Stimulated activated CD8-positive, alpha-beta memory T cell treated with anti-CD3 and anti-CD28 coated beads, Interleukin-4, amount 100 ng/mL, for 1 hour (primary cell): ENCODE measurements around the gene OR10X1.

ENCODE experiments used
- DNase-seq, 2 donors: peaks; one replicate each; pipeline ENCODE4 v3.0.0-alpha.2; 2020; ENCODE audit warnings: low read depth in 2 of 2, low spot score in 1 of 2

Gene OR10X1

DNA sequence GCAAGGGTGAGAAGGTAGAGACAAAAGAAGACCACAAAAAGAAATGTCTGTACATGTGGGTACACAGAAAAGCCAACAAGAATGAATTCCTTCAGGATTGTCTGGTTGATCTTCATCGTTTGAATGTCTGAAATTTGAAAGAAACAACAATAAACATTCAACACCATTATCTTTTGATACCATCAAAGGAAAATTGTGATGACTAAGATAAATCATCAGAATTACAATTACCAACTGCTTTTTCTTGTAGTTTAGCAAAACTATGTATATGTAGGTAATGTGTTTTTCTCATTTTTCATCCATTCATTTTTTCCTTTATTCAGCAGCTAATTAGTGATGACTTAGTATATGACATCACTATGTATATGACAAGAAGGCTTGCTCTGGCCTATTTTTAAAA is at the start of gene OR10X1:
OR10X1 (minus strand) TSS at position 167 of the 400 bp plus-strand sequence; CDS start at position 167, 0 bp downstream.
- DNase-seq = no peak

DNA sequence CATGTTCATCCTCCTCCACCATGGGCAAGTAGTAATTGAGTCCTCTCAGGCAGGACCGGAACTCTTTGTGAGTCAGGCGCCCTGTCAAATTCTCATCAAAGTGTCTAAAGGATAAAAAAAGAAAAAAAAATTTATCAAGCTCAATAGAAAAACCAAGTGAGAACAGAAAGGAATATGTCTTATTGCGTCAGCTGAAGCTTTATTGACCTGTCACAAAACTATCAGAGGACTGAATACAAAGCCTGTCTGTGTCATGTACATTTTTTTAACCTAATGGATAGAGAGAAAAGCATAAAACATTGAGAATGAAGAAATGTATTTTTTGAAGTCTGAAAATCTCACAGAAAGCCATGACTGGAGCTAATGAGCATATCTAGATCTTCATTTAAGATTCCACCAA is 34.1 kb upstream of the OR10X1 start:
- no peak for DNase-seq

DNA sequence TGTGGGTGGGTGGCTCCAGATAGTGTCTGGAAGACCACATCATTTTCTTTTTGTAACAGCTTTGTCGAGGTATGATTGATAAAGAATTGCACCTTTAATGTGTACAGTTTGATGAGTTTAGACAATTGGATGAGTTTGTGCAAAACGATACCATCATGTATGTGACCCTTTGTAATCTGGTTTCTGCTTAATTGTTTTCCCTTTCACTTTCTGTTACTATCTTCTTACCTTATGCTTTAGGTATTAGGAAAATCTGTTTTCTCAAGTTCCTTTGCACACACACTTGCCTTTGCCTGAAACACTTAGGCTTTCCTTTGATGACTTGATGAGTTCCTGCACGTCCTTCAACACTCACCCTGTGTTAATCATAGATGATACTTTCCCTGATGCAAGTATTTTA is 32.2 kb upstream of the OR10X1 start:
- DNase-seq = no peak

DNA sequence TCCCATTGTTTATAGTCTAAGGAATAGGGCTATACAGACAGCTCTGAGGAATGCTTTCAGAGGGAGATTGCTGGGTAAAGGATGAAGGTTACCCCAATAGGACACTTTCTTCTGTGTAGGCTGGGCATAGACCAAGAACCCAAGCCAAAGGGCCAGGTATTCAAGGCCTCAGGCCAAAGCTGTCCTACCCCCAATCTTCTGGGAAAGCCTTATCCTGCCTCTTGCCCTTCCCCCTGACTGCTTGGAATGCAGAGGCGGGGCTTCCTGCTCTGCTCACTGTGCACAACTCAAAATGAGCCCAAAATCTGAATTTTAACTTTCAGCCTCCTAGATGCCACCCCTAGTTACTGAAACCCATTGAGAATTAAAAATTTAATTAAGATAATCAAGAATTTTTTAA is 27.6 kb upstream of the OR10X1 start:
- no peak for DNase-seq

GRCh38 chr1:158604968-158605367 is 25.3 kb upstream of the OR10X1 start, which contains the start of gene OR10Z1:
TSS of gene OR10Z1 (plus strand) at chr1:158605268. CDS start at chr1:158606439, 1,171 bp downstream.
- DNase-seq = no peak

DNA sequence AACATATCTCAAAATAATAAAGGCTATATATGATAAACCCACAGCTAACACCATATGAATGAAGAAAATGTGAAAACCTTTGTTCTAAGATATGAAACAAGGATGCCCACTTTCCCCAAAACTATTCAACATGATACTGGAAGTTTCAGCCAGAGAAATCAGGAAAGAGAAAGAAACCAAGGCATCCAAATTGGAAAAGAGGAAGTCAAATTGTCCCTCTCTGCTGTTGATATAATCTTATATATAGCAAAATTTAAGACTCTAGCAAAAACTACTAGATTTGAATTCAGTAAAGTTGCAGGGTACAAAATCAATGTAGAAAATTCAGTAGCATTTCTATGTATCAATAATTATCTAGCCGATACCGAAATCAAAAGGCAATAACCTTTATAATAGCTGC is 21.0 kb upstream of the OR10X1 start:
- DNase-seq = no peak

DNA sequence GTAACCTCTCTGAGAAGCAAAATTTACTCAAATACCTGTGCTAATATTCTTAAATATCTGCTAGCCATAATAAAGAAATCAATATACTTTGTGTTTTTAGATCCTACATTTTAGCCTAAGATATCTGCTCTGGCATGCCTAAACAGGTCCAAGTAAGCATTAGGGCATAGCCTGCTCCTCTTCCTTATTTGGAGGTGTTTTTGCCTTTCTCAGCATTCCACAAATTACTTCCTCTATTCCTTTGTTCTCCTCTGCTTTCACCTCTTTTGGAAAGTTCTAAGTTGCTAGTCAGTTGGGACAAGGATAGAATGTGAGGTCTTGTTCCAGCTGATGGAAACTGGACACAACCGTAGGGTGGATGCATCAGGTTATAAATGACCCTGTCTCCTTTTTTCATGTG is 7.2 kb upstream of the OR10X1 start:
- DNase-seq = no peak

DNA sequence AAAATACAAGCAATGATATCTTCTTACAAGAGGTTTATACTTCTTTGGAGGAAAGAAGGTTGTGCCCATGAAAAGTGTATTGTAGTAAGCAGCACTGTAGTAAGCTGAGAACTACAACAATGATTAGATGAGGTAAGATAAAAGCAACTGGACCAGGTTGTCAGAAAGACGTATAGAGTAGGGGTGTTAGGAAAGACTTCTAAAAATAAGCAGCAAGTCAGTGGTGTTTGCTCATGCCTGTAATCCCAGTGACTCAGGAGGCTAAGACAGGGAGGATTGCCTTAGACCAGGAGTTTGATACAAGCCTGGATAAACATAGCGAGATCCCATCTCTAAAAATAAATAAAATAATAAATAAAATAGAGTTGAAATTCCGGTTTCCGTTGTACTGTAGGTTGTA is 4.3 kb upstream of the OR10X1 start:
- no peak for DNase-seq

DNA sequence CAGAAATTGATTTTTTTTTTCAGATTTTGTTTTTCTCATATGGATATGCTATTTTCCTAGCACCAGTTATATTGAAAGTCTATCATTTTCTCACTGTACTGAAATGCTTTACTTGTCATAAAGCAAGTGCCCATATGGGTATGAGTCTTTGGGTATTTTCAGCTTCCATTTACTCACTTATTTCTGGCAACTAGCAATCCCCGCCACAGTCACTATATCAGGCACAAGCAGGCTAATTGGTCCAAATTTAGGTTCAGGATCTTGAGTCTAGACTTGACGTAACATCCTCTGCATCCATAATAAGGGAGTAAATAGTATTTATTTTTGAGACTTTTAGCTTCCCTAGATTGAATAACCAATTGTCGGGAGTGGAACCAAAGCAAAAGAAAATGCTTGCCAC is 2.1 kb downstream of the OR10X1 start:
- DNase-seq = no peak

GRCh38 chr1:158572226-158572625 is 7.5 kb downstream of the OR10X1 start:
- DNase-seq = no peak

DNA sequence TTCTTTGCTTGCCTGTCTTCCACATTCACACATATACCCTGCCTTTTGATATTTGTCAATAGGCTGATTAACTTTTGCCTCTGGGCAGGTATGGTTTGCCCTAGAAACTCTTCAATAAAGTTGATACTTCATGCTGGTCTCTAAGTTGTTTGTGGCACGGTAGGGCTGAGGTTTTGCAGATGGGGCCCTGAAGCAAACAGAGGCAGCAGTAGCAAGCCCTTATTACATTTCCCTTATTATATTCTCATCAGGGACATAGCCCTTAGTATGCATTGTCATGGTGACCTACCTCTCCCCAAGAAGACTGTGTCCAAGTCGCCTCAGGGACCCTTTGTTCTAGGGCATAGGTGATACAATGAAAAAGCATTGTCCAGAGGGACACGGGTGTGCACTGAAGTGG is 9.2 kb downstream of the OR10X1 start, which contains the start of gene OR6P1:
OR6P1 (minus strand) TSS at position 101 of the 400 bp plus-strand sequence. CDS start 6,976 bp downstream, outside the sequence.
- no peak for DNase-seq

GRCh38 chr1:158564608-158565007 is 15.1 kb downstream of the OR10X1 start:
- no peak for DNase-seq

DNA sequence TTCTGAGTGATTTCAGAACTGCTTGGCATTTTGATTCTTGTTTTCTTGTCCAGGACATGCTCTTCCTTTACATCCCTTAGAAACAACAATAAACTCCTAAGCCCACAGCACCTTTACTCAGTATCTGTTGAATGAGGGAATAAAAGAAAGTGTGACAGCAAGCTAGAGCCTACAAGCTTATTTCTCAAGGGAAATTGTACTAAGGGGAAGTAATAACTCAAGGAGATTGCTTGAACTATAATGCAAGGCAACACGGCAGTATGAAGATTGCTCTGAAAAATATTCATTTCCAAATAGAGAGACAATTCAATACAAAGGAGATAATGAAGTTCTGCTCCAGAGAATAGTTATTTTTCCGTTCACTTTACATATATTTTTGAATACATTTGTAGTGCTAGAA is 15.8 kb downstream of the OR10X1 start:
- no peak for DNase-seq

GRCh38 chr1:158559696-158560095 is 20.0 kb downstream of the OR10X1 start:
- no peak for DNase-seq

DNA sequence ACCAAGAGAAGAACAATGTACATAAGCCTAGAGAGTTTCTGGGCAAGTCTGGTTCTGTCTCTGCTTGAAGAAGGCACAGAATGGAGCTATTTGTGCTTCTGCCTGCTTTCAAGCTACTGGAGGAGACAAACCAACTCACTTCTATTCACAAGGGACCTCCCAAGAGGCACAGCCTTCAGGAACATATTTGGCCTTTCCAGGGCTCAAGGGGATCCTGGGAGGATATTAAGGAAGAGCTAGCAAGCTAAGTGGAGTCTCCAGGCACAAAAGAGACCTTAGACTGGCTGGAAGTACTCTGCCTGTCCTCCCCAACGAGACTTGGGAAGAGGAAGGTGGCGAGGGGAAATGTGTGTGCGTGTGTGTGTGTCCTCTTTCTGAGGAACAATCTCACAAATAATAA is 25.3 kb downstream of the OR10X1 start, which contains the start of gene OR6Y1:
OR6Y1 (minus strand) TSS at position 54 of the 400 bp plus-strand sequence. CDS start 6,300 bp downstream, outside the sequence.
- DNase-seq = no peak

- no peak for DNase-seq
These were observed 27.4 kb downstream of the OR10X1 start for GRCh38 chr1:158552296-158552695.

- no peak for DNase-seq
These were observed 32.2 kb downstream of the OR10X1 start for GRCh38 chr1:158547533-158547932.

- no peak for DNase-seq
These were observed 42.1 kb downstream of the OR10X1 start for GRCh38 chr1:158537609-158538008.

GRCh38 chr1:158534496-158534895 is 45.2 kb downstream of the OR10X1 start:
- no peak for DNase-seq
